Ishikawa (cell line): ENCODE measurements around the gene CWC27.

Experiments
- CEBPB ChIP-seq: IDR thresholded peaks from 2 replicates; pipeline ENCODE4 v1.6.1; 2012
- CREB1 ChIP-seq: IDR thresholded peaks from 2 replicates; pipeline ENCODE4 v1.6.1; 2012; ENCODE audit warnings: low read depth
- EGR1 ChIP-seq: IDR thresholded peaks from 2 replicates; pipeline ENCODE4 v1.6.1; 2012
- EP300 ChIP-seq: IDR thresholded peaks from 2 replicates; pipeline ENCODE4 v1.6.1; 2012; ENCODE audit warnings: borderline replicate concordance
- FOXM1 ChIP-seq: IDR thresholded peaks from 2 replicates; pipeline ENCODE4 v1.6.1; 2012; ENCODE audit warnings: low read depth, borderline replicate concordance
- NFIC ChIP-seq: IDR thresholded peaks from 2 replicates; pipeline ENCODE4 v1.6.1; 2012
- RAD21 ChIP-seq: IDR thresholded peaks from 2 replicates; pipeline ENCODE4 v1.6.1; 2012; ENCODE audit warnings: low read depth
- REST ChIP-seq: IDR thresholded peaks from 2 replicates; pipeline ENCODE4 v1.6.1; 2012; ENCODE audit warnings: low read depth, mild to moderate bottlenecking
- TAF1 ChIP-seq: IDR thresholded peaks from 2 replicates; pipeline ENCODE4 v1.6.1; 2012; ENCODE audit warnings: low read depth, mild to moderate bottlenecking
- TCF12 ChIP-seq: IDR thresholded peaks from 2 replicates; pipeline ENCODE4 v1.6.1; 2012; ENCODE audit warnings: low read depth
- TEAD4 ChIP-seq: IDR thresholded peaks from 2 replicates; pipeline ENCODE4 v1.6.1; 2012
- USF1 ChIP-seq: IDR thresholded peaks from 2 replicates; pipeline ENCODE4 v1.6.1; 2012
- YY1 ChIP-seq: IDR thresholded peaks from 2 replicates; pipeline ENCODE4 v1.6.1; 2012; ENCODE audit warnings: low read depth
- ZBTB7A ChIP-seq: IDR thresholded peaks from 2 replicates; pipeline ENCODE4 v1.6.1; 2012; ENCODE audit warnings: low read depth
- TF ChIP-seq, protein P1 (sequence below): IDR thresholded peaks from 2 replicates; pipeline ENCODE4 v1.6.1; 2012

The CWC27 gene

DNA sequence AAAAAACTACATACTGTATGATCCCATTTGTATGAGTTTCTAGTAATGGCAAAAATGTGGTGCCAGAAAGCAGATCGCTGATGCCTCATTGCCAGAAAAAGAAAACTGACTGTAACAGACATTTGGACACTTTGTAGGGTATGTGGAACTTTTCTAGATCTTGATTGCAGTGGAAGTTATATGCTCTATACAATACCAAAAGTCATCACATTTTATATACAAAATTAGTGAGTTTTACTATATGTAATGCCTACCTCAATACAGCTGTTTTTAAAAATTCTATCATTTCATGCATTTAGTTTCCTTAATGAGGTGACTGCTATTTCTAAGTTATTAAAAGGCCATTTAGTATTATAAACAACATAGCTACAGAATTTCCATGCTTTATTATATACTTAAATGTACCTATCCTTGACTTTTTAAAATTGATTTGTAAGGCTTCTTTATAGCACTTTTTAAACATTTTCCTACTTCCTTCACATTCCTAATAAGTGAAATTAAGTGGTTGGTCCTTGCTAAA lies 199.9 kb downstream of the CWC27 start:
- TF ChIP-seq FOXM1 = no peak
- TF ChIP-seq USF1 = no peak
- TF ChIP-seq EP300 = no peak
- TF ChIP-seq ZBTB7A = no peak
- TF ChIP-seq, protein P1, sequence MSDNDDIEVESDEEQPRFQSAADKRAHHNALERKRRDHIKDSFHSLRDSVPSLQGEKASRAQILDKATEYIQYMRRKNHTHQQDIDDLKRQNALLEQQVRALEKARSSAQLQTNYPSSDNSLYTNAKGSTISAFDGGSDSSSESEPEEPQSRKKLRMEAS = no peak
- no peak for TF ChIP-seq EGR1
- no peak for TF ChIP-seq REST
- TF ChIP-seq NFIC = no peak
- TF ChIP-seq CREB1 = no peak
- no peak for TF ChIP-seq TAF1
- no peak for TF ChIP-seq YY1
- no peak for TF ChIP-seq TCF12
- TF ChIP-seq RAD21 = no peak
- TF ChIP-seq TEAD4 = no peak
- TF ChIP-seq CEBPB = no peak

- no peak for TF ChIP-seq TEAD4
- no peak for TF ChIP-seq ZBTB7A
- TF ChIP-seq, protein P1 = no peak
Measured at GRCh38 chr5:64969578-64969977, 200.8 kb downstream of the CWC27 start.

- TF ChIP-seq NFIC (no peak), YY1 (no peak), RAD21 (no peak), ZBTB7A (no peak), USF1 (no peak), EGR1 (no peak), TAF1 (no peak), CREB1 (no peak), TEAD4 (no peak), FOXM1 (no peak), TCF12 (no peak)
Measured at GRCh38 chr5:64971513-64971912, 202.8 kb downstream of the CWC27 start.

- TF ChIP-seq TEAD4 (no peak), RAD21 (no peak), YY1 (no peak), USF1 (no peak), REST (no peak), NFIC (no peak), ZBTB7A (no peak), FOXM1 (no peak), TAF1 (no peak), CEBPB (no peak), EP300 (no peak), CREB1 (no peak), TCF12 (no peak), EGR1 (no peak)
- TF ChIP-seq, protein P1 = no peak
Measured at GRCh38 chr5:64971990-64972389, 203.3 kb downstream of the CWC27 start.

- TF ChIP-seq TEAD4 = no peak
- no peak for TF ChIP-seq CREB1
- no peak for TF ChIP-seq NFIC
- TF ChIP-seq CEBPB = no peak
- no peak for TF ChIP-seq RAD21
- TF ChIP-seq YY1 = no peak
- TF ChIP-seq ZBTB7A = no peak
- no peak for TF ChIP-seq REST
- no peak for TF ChIP-seq EGR1
- no peak for TF ChIP-seq TCF12
- TF ChIP-seq, protein P1 = no peak
- no peak for TF ChIP-seq USF1
- no peak for TF ChIP-seq TAF1
- TF ChIP-seq EP300 = no peak
- no peak for TF ChIP-seq FOXM1
Measured at GRCh38 chr5:64972591-64972990, 203.9 kb downstream of the CWC27 start.
